HEK293 (cell line): ENCODE measurements around the gene XRN2.

Experiments
- CTCF ChIA-PET: fragments of 350-600 bp; formaldehyde crosslinking; extraction: SDS; loops from one replicate; lab custom pipeline; 2021; ENCODE audit warnings: antibody characterized with exemption; lab: Yijun Ruan, JAX
- POLR2A ChIA-PET: fragments of 300-600 bp; formaldehyde crosslinking; extraction: SDS; loops from one replicate; lab custom pipeline; 2020; ENCODE audit warnings: antibody characterized with exemption, inconsistent platforms; lab: Yijun Ruan, JAX
- H3K27ac ChIP-seq: fragments of 200-500 bp; sonication (Bioruptor generic); 2 replicates; pipeline ENCODE4 v1.5.1; 2014; ENCODE audit warnings: low read depth, low read length, control low read depth, inconsistent platforms; ENCODE audit errors: extremely low read depth
- H3K36me3 ChIP-seq, 2 experiments: fragments of 200-500 bp in 1 of 2; sonication (Bioruptor generic) in 1 of 2; 1 replicate in 1 of 2; 2 replicates in 1 of 2; pipeline ENCODE4 v1.5.1; 2014 to 2017; ENCODE audit warnings: inconsistent platforms in 2 of 2, low read length in 2 of 2; ENCODE audit not compliant: control insufficient read depth in 2 of 2, insufficient read depth in 1 of 2
- H3K4me1 ChIP-seq: fragments of 200-500 bp; sonication (Bioruptor generic); 2 replicates; pipeline ENCODE4 v1.5.1; 2014; ENCODE audit warnings: mild to moderate bottlenecking, low read length, inconsistent platforms; ENCODE audit not compliant: control insufficient read depth, insufficient read depth
- H3K4me3 ChIP-seq: 2 replicates; pipeline ENCODE4 v1.5.1; 2011; ENCODE audit warnings: low read depth, mild to moderate bottlenecking, control low read depth, low read length, moderate library complexity
- H3K9me3 ChIP-seq: fragments of 200-500 bp; sonication (Bioruptor generic); 2 replicates; pipeline ENCODE4 v1.5.1; 2014; ENCODE audit warnings: low read depth, low read length, inconsistent platforms; ENCODE audit not compliant: control insufficient read depth, insufficient read depth
- FEZF1 ChIP-seq: fragments of 450-650 bp; formaldehyde crosslinking; IDR thresholded peaks from 2 replicates; pipeline ENCODE4 v1.5.1; 2016; ENCODE audit warnings: missing biosample characterization, missing genetic modification characterization
- MEIS1 ChIP-seq: sonication (generic); formaldehyde crosslinking; IDR thresholded peaks from 2 replicates; pipeline ENCODE4 v1.8.1; 2022; ENCODE audit warnings: missing genetic modification reagents, mild to moderate bottlenecking, borderline replicate concordance
- OSR2 ChIP-seq: fragments of 450-650 bp; formaldehyde crosslinking; IDR thresholded peaks from 2 replicates; pipeline ENCODE4 v1.5.1; 2016; ENCODE audit warnings: missing biosample characterization, missing genetic modification characterization
- PRDM1 ChIP-seq: fragments of 450-650 bp; formaldehyde crosslinking; IDR thresholded peaks from 2 replicates; pipeline ENCODE4; 2016; ENCODE audit warnings: missing biosample characterization, missing genetic modification characterization
- RBAK ChIP-seq: fragments of 450-650 bp; formaldehyde crosslinking; IDR thresholded peaks from 2 replicates; pipeline ENCODE4 v1.5.1; 2016; ENCODE audit warnings: missing biosample characterization, missing genetic modification characterization
- REST ChIP-seq: fragments of 450-650 bp; formaldehyde crosslinking; IDR thresholded peaks from 2 replicates; pipeline ENCODE4 v1.5.1; 2016; ENCODE audit warnings: missing biosample characterization, missing genetic modification characterization
- SCRT1 ChIP-seq: fragments of 450-650 bp; formaldehyde crosslinking; IDR thresholded peaks from 2 replicates; pipeline ENCODE4 v1.5.1; 2016; ENCODE audit warnings: missing biosample characterization, missing genetic modification characterization, borderline replicate concordance
- TSHZ1 ChIP-seq: fragments of 450-650 bp; formaldehyde crosslinking; IDR thresholded peaks from 2 replicates; pipeline ENCODE4 v1.5.1; 2016; ENCODE audit warnings: missing biosample characterization, missing genetic modification characterization, borderline replicate concordance
- ZNF10 ChIP-seq: fragments of 450-650 bp; formaldehyde crosslinking; IDR thresholded peaks from 2 replicates; pipeline ENCODE4 v1.5.1; 2017; ENCODE audit warnings: missing biosample characterization, missing genetic modification characterization
- ZNF174 ChIP-seq: fragments of 450-650 bp; formaldehyde crosslinking; IDR thresholded peaks from 2 replicates; pipeline ENCODE4 v1.5.0; 2017; ENCODE audit warnings: missing biosample characterization, mild to moderate bottlenecking, missing genetic modification characterization
- ZNF335 ChIP-seq: fragments of 450-650 bp; formaldehyde crosslinking; conservative IDR thresholded peaks from 2 replicates; pipeline ENCODE4 v1.5.1; 2016; ENCODE audit warnings: missing biosample characterization, missing genetic modification characterization
- ZNF423 ChIP-seq: fragments of 450-650 bp; formaldehyde crosslinking; IDR thresholded peaks from 2 replicates; pipeline ENCODE4 v1.5.1; 2016; ENCODE audit warnings: missing biosample characterization, missing genetic modification characterization
- ZNF513 ChIP-seq: fragments of 450-650 bp; IDR thresholded peaks from 2 replicates; pipeline ENCODE4 v1.5.1; 2018; ENCODE audit warnings: missing biosample characterization, missing genetic modification characterization
- ZNF529 ChIP-seq: fragments of 450-650 bp; formaldehyde crosslinking; IDR thresholded peaks from 2 replicates; pipeline ENCODE4 v1.5.1; 2017; ENCODE audit warnings: missing genetic modification characterization, missing biosample characterization; ENCODE audit not compliant: insufficient replicate concordance
- ZNF560 ChIP-seq: fragments of 450-650 bp; formaldehyde crosslinking; IDR thresholded peaks from 2 replicates; pipeline ENCODE4 v1.5.1; 2017; ENCODE audit warnings: missing biosample characterization, missing genetic modification characterization, borderline replicate concordance
- ZNF704 ChIP-seq: fragments of 450-650 bp; formaldehyde crosslinking; IDR thresholded peaks from 2 replicates; pipeline ENCODE4 v1.5.1; 2016; ENCODE audit warnings: missing biosample characterization, missing genetic modification characterization
- ZNF76 ChIP-seq: fragments of 450-650 bp; formaldehyde crosslinking; IDR thresholded peaks from 2 replicates; pipeline ENCODE4; 2016; ENCODE audit warnings: low read depth, missing biosample characterization, missing genetic modification characterization, borderline replicate concordance
- ZSCAN16 ChIP-seq: fragments of 450-650 bp; formaldehyde crosslinking; IDR thresholded peaks from 2 replicates; pipeline ENCODE4 v1.5.1; 2016; ENCODE audit warnings: missing biosample characterization, missing genetic modification characterization
- ZSCAN4 ChIP-seq: fragments of 450-650 bp; formaldehyde crosslinking; IDR thresholded peaks from 2 replicates; pipeline ENCODE4 v1.5.1; 2017; ENCODE audit warnings: missing biosample characterization, missing genetic modification characterization
- ZXDB ChIP-seq: fragments of 450-650 bp; formaldehyde crosslinking; IDR thresholded peaks from 2 replicates; pipeline ENCODE4 v1.5.1; 2016; ENCODE audit warnings: missing biosample characterization, missing genetic modification characterization

The XRN2 gene

GRCh38 chr20:21389368-21389767, 86.2 kb downstream of the XRN2 start:
- H3K36me3 ChIP-seq, result peaks cover 0 to 26% of the 10 kb centered on the region in 2 experiments; a peak in 2 of 3 replicates
- peaks cover 13% of the 10 kb centered on the region; the same call in 1 of the 2 replicates for H3K4me1 ChIP-seq
- no peaks in the 10 kb centered on the region for H3K9me3 ChIP-seq
- CTCF ChIA-PET, result interaction anchor here (0.6 to 1.6 kb wide), 5 partner anchors 131 to 529 kb away, joined by 3 to 6 read pairs (median 4); no protein-coding TSS in a partner anchor
- POLR2A ChIA-PET, result no interaction called here
- H3K27ac ChIP-seq, result no peak overlapping the region
- H3K4me3 ChIP-seq, result no peak overlapping the region
- TF ChIP-seq ZNF174 (tag by site-specific recombination), result no peak
- no peak for TF ChIP-seq ZNF10 (tag by site-specific recombination)
- TF ChIP-seq ZNF704, result no peak
- no peak for TF ChIP-seq ZSCAN4
- TF ChIP-seq ZNF76 (tag by site-specific recombination), result no peak

GRCh38 chr20:21390768-21391167, 87.6 kb downstream of the XRN2 start:
- ChIA-PET CTCF (interaction anchor here (0.7 to 1.3 kb wide), 3 partner anchors 18 to 225 kb away, joined by 3 to 9 read pairs (median 3); no protein-coding TSS in a partner anchor), POLR2A (no interaction called here)
- H3K4me1 ChIP-seq, result peaks cover 17% of the 10 kb centered on the region
- peaks cover 0 to 21% of the 10 kb centered on the region in 2 experiments; a peak in 2 of 3 replicates for H3K36me3 ChIP-seq
- no peak overlapping the region for H3K27ac ChIP-seq
- no peak overlapping the region for H3K4me3 ChIP-seq
- H3K9me3 ChIP-seq, result no peaks in the 10 kb centered on the region
- TF ChIP-seq ZNF560 (no peak), ZXDB (no peak), RBAK (tag by site-specific recombination) (no peak), MEIS1 (no peak), ZNF529 (tag by site-specific recombination) (no peak), PRDM1 (tag by site-specific recombination) (no peak), FEZF1 (tag by site-specific recombination) (no peak), ZNF513 (tag by site-specific recombination) (no peak; the same call in 1 of the 2 replicates)
- TF ChIP-seq, all 188 proteins: peak for 0

- H3K36me3 ChIP-seq, result peaks cover 0 to 17% of the 10 kb centered on the region in 2 experiments; a peak in 2 of 3 replicates
- H3K9me3 ChIP-seq, result no peaks in the 10 kb centered on the region
- ChIA-PET CTCF (interaction anchor here (1.0 to 1.3 kb wide), 2 partner anchors 155 to 224 kb away, joined by 3 to 9 read pairs; no protein-coding TSS in a partner anchor), POLR2A (no interaction called here)
- H3K27ac ChIP-seq, result no peak overlapping the region
- H3K4me3 ChIP-seq, result no peak overlapping the region
- H3K4me1 ChIP-seq, result peaks cover 17% of the 10 kb centered on the region
- TF ChIP-seq ZNF335 (tag by site-specific recombination) (no peak), TSHZ1 (tag by site-specific recombination) (no peak), FEZF1 (tag by site-specific recombination) (no peak), REST (no peak), SCRT1 (tag by site-specific recombination) (no peak), ZNF423 (no peak), ZSCAN16 (tag by site-specific recombination) (no peak), OSR2 (tag by site-specific recombination) (no peak)
These were observed 88.2 kb downstream of the XRN2 start for GRCh38 chr20:21391185-21391971.
